GM12892 (cell line): ENCODE data around the gene TTLL11.

Source experiments
- DNase-seq: peaks from one replicate; pipeline ENCODE4 v3.0.0; 2011; ENCODE audit not compliant: insufficient read length
- FAIRE-seq: peaks from 2 replicates; lab custom pipeline; 2011; peaks lifted over from hg19 to GRCh38; lab: Jason Lieb, UNC
- POLR2A ChIP-seq: IDR thresholded peaks from 2 replicates; pipeline ENCODE4 v1.6.1; 2011; ENCODE audit warnings: low read depth, low read length, control low read depth
- POLR2AphosphoS5 ChIP-seq: IDR thresholded peaks from 2 replicates; pipeline ENCODE4 v1.6.1; 2011; ENCODE audit warnings: low read depth, low read length, control low read depth
- TAF1 ChIP-seq: IDR thresholded peaks from 2 replicates; pipeline ENCODE4 v1.6.1; 2011; ENCODE audit warnings: low read depth, mild to moderate bottlenecking, control low read depth, low read length, borderline replicate concordance

Gene TTLL11

GRCh38 chr9:122115176-122116035 is 22.3 kb upstream of the TTLL11 start:
- FAIRE-seq (no peak), DNase-seq (no peak)
- TF ChIP-seq POLR2A (no peak), TAF1 (no peak), POLR2AphosphoS5 (no peak)

- TF ChIP-seq TAF1, result no peak
- TF ChIP-seq POLR2A, result no peak
- TF ChIP-seq POLR2AphosphoS5, result no peak
- DNase-seq, result no peak
- FAIRE-seq, result no peak
These were observed 20.5 kb upstream of the TTLL11 start for GRCh38 chr9:122113574-122113973.

GRCh38 chr9:122112238-122112637 is 19.1 kb upstream of the TTLL11 start:
- no peak for FAIRE-seq
- TF ChIP-seq POLR2A (no peak), POLR2AphosphoS5 (no peak), TAF1 (no peak)
- no peak for DNase-seq

GRCh38 chr9:122111413-122112085 is 18.4 kb upstream of the TTLL11 start:
- FAIRE-seq (no peak), DNase-seq (no peak)
- TF ChIP-seq POLR2AphosphoS5 (no peak), TAF1 (no peak), POLR2A (no peak)

- no peak for FAIRE-seq
- DNase-seq, result no peak
- no peak for TF ChIP-seq POLR2AphosphoS5
- TF ChIP-seq POLR2A, result no peak
- no peak for TF ChIP-seq TAF1
These were observed 17.2 kb upstream of the TTLL11 start for GRCh38 chr9:122110100-122110833.

- no peak for FAIRE-seq
- no peak for DNase-seq
- TF ChIP-seq POLR2A, result no peak
- no peak for TF ChIP-seq POLR2AphosphoS5
- no peak for TF ChIP-seq TAF1
These were observed 16.1 kb upstream of the TTLL11 start for GRCh38 chr9:122109035-122109813.

- DNase-seq, result no peak
- TF ChIP-seq TAF1 (no peak), POLR2A (no peak), POLR2AphosphoS5 (no peak)
- no peak for FAIRE-seq
These were observed 14.2 kb upstream of the TTLL11 start for GRCh38 chr9:122107291-122107805.

GRCh38 chr9:122106576-122106975 is 13.5 kb upstream of the TTLL11 start:
- FAIRE-seq, result no peak
- TF ChIP-seq POLR2AphosphoS5, result no peak
- TF ChIP-seq TAF1, result no peak
- TF ChIP-seq POLR2A, result no peak
- no peak for DNase-seq

GRCh38 chr9:122103985-122104384 is 10.9 kb upstream of the TTLL11 start:
- FAIRE-seq (no peak), DNase-seq (no peak)
- TF ChIP-seq POLR2A (no peak), TAF1 (no peak), POLR2AphosphoS5 (no peak)

GRCh38 chr9:122102156-122102555 is 9.0 kb upstream of the TTLL11 start:
- FAIRE-seq (no peak), DNase-seq (no peak)
- TF ChIP-seq POLR2A (no peak), POLR2AphosphoS5 (no peak), TAF1 (no peak)
